Measurements from ENCODE around the gene CYP1A2. TPM values are rescaled to one million over a fixed set of nuclear protein-coding genes. Genes with fewer than 3 reads are reported as not detected.

The CYP1A2 gene
- total RNA-seq, 3 donors from 2014 or later (not counting 1 experiment from before 2014, with no cell fraction given) = not detected

GRCh38 chr15:74793135-74794028, 44.7 kb downstream of the CYP1A2 start:
- Histone ChIP-seq H3K4me1 (ENCODE audit: control insufficient read depth, insufficient read depth, low read length) (peaks cover 95% of the 10 kb centered on the region), H3K9me3 (ENCODE audit: control insufficient read depth, insufficient read depth, low read length) (no peaks in the 10 kb centered on the region), H3K27ac (ENCODE audit: low read length) (peak overlapping the region; percentile 70), H3K36me3 (ENCODE audit: control insufficient read depth, insufficient read depth, low read length) (peaks cover 22% of the 10 kb centered on the region), H3K4me3 (ENCODE audit: low read length) (no peak overlapping the region), H3K27me3 (ENCODE audit: control insufficient read depth, insufficient read depth, low read length) (no peaks in the 10 kb centered on the region)
- TF ChIP-seq, protein P1, sequence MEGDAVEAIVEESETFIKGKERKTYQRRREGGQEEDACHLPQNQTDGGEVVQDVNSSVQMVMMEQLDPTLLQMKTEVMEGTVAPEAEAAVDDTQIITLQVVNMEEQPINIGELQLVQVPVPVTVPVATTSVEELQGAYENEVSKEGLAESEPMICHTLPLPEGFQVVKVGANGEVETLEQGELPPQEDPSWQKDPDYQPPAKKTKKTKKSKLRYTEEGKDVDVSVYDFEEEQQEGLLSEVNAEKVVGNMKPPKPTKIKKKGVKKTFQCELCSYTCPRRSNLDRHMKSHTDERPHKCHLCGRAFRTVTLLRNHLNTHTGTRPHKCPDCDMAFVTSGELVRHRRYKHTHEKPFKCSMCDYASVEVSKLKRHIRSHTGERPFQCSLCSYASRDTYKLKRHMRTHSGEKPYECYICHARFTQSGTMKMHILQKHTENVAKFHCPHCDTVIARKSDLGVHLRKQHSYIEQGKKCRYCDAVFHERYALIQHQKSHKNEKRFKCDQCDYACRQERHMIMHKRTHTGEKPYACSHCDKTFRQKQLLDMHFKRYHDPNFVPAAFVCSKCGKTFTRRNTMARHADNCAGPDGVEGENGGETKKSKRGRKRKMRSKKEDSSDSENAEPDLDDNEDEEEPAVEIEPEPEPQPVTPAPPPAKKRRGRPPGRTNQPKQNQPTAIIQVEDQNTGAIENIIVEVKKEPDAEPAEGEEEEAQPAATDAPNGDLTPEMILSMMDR (IDR thresholded peaks at IDR 0.05) = peak; percentile 68
- Mint-ChIP-seq H3K27ac (peak overlapping the region; percentile 95 to 100), H3K27me3 (ENCODE audit: low read depth in 2 of 2) (no peaks in the 10 kb centered on the region), H3K4me1 (peaks cover 73 to 89% of the 10 kb centered on the region in 2 donors), H3K4me3 (peak overlapping the region; percentile 81), H3K36me3 (no peaks in the 10 kb centered on the region), H3K9me3 (no peaks in the 10 kb centered on the region)
- peak; percentile 72 to 88 for DNase-seq
- intact Hi-C loops (cut with micrococcal nuclease) = no loop called here
- WGBS (ENCODE audit: insufficient coverage) = 39% methylated on average over 12 of the region's 12 CpGs
- peak; percentile 52 to 61 (median 55) for ATAC-seq

DNA sequence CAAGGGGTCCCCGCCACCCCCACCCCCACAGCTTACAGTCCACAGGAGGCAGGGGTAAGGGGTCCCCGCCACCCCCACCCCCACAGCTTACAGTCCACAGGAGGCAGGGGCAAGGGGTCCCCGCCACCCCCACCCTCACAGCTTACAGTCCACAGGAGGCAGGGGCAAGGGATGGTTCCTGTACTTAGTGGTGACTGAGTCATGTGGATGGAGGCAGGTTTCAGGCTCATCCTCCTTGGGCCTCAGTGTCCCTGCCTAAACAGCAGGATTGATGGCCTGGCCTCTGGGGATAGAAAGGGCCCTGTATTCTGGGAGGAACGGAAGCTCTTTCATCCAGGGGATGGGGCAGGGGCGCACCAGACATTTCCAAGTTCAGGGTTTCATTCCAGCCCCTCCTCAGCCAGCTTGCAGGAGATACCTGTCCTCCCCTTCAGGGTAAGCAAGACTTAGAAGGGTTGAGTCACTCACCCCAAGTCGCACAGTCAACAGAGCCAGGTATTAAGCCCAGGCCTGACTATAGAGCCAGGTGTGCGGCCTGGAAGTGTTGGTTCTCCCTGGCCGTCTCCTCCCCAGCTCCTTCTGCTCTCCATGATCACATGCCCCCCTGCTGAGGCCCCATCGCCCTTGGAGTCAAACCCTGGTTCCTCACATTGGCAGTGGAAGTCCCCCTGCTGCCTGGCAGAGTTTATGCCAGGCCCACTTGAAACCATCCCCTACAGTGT, 45.8 kb downstream of the CYP1A2 start:
- H3K4me1 ChIP-seq (ENCODE audit: control insufficient read depth, insufficient read depth, low read length) = peaks cover 95% of the 10 kb centered on the region
- H3K36me3 ChIP-seq (ENCODE audit: control insufficient read depth, insufficient read depth, low read length) = peaks cover 33% of the 10 kb centered on the region
- H3K9me3 Mint-ChIP-seq = no peaks in the 10 kb centered on the region
- intact Hi-C loops (cut with micrococcal nuclease) = no loop called here
- no peaks in the 10 kb centered on the region for H3K27me3 Mint-ChIP-seq (ENCODE audit: low read depth in 2 of 2)
- no peak for DNase-seq
- WGBS (ENCODE audit: insufficient coverage) = 69% methylated on average over 6 of the region's 9 CpGs
- H3K27ac ChIP-seq (ENCODE audit: low read length) = peak overlapping the region; percentile 70
- no peaks in the 10 kb centered on the region for H3K27me3 ChIP-seq (ENCODE audit: control insufficient read depth, insufficient read depth, low read length)
- H3K4me3 ChIP-seq (ENCODE audit: low read length) = no peak overlapping the region
- peak in 1 of 3 donors; percentile 12 for ATAC-seq
- peak overlapping the region; percentile 92 to 93 for H3K27ac Mint-ChIP-seq
- no peaks in the 10 kb centered on the region for H3K9me3 ChIP-seq (ENCODE audit: control insufficient read depth, insufficient read depth, low read length)
- H3K4me1 Mint-ChIP-seq = peaks cover 64 to 83% of the 10 kb centered on the region in 2 donors
- peak overlapping the region; percentile 76 for H3K4me3 Mint-ChIP-seq
- no peaks in the 10 kb centered on the region for H3K36me3 Mint-ChIP-seq
- TF ChIP-seq, protein P1 (IDR thresholded peaks at IDR 0.05) = no peak

- Histone ChIP-seq H3K4me3 (ENCODE audit: low read length) (no peak overlapping the region), H3K27ac (ENCODE audit: low read length) (peak overlapping the region; percentile 70), H3K9me3 (ENCODE audit: control insufficient read depth, insufficient read depth, low read length) (no peaks in the 10 kb centered on the region), H3K27me3 (ENCODE audit: control insufficient read depth, insufficient read depth, low read length) (no peaks in the 10 kb centered on the region), H3K36me3 (ENCODE audit: control insufficient read depth, insufficient read depth, low read length) (peaks cover 35% of the 10 kb centered on the region), H3K4me1 (ENCODE audit: control insufficient read depth, insufficient read depth, low read length) (peaks cover 95% of the 10 kb centered on the region)
- Mint-ChIP-seq H3K27me3 (ENCODE audit: low read depth in 2 of 2) (no peaks in the 10 kb centered on the region), H3K9me3 (no peaks in the 10 kb centered on the region), H3K4me1 (peaks cover 64 to 83% of the 10 kb centered on the region in 2 donors), H3K4me3 (peak overlapping the region; percentile 76), H3K27ac (peak overlapping the region; percentile 92 to 93), H3K36me3 (no peaks in the 10 kb centered on the region)
- TF ChIP-seq, protein P1 (IDR thresholded peaks at IDR 0.05) = no peak
- DNase-seq (peak in 1 of 2 donors; percentile 52), ATAC-seq (peak in 2 of 3 donors; percentile 15 to 31)
- whole genome bisulfite sequencing (ENCODE audit: insufficient coverage) = 47% methylated on average over 5 of the region's 9 CpGs
- intact Hi-C loops (cut with micrococcal nuclease) = no loop called here
Observed at GRCh38 chr15:74794970-74795349, 46.3 kb downstream of the CYP1A2 start.

All from natural killer cell (primary cell).